NCI-H524 treated with DMSO at 0.1 percent for 48 hours (cell line): ENCODE data around the gene USP51.
"Not testable (repeated sequence)": the region's sequence is repeated elsewhere in the genome, so short reads cannot be mapped to it uniquely, and the experiment has no call there.

Source experiments
- DNase-seq: peaks from one replicate; lab custom pipeline; 2025; lab: John Stamatoyannopoulos, UW

The USP51 gene

GRCh38 chrX:55489314-55490009 is at the start of gene USP51:
Gene USP51 (minus strand): TSS chrX:55489848. CDS start chrX:55488939, 909 bp downstream.
- no peak for DNase-seq

GRCh38 chrX:55524487-55524886 is 34.8 kb upstream of the USP51 start:
- DNase-seq = no peak

- DNase-seq = no peak
Measured at GRCh38 chrX:55523356-55523755, 33.7 kb upstream of the USP51 start.

GRCh38 chrX:55522596-55523276 is 33.1 kb upstream of the USP51 start:
- no peak for DNase-seq

GRCh38 chrX:55521687-55522086 is 32.0 kb upstream of the USP51 start:
- DNase-seq = no peak

- not testable (repeated sequence) for DNase-seq
Measured at GRCh38 chrX:55516794-55517481, 27.3 kb upstream of the USP51 start.

GRCh38 chrX:55513045-55513737 is 23.5 kb upstream of the USP51 start:
- DNase-seq = not testable (repeated sequence)

GRCh38 chrX:55508410-55509152 is 18.9 kb upstream of the USP51 start:
- DNase-seq = not testable (repeated sequence)

- DNase-seq = not testable (repeated sequence)
Measured at GRCh38 chrX:55507699-55508098, 18.1 kb upstream of the USP51 start.

GRCh38 chrX:55507010-55507409 is 17.4 kb upstream of the USP51 start:
- not testable (repeated sequence) for DNase-seq

- no peak for DNase-seq
Measured at GRCh38 chrX:55490974-55491373, 1.3 kb upstream of the USP51 start.

GRCh38 chrX:55490121-55490520 is 473 bp upstream of the USP51 start:
- no peak for DNase-seq

GRCh38 chrX:55488593-55489313 is 895 bp downstream of the USP51 start:
- DNase-seq = no peak

- no peak for DNase-seq
Measured at GRCh38 chrX:55488006-55488592, 1.5 kb downstream of the USP51 start.

GRCh38 chrX:55487143-55487542 is 2.5 kb downstream of the USP51 start:
- DNase-seq = no peak

- no peak for DNase-seq
Measured at GRCh38 chrX:55486736-55487135, 2.9 kb downstream of the USP51 start.

GRCh38 chrX:55484948-55485347 is 4.7 kb downstream of the USP51 start:
- no peak for DNase-seq

- no peak for DNase-seq
Measured at GRCh38 chrX:55480390-55481062, 9.1 kb downstream of the USP51 start.

- DNase-seq = not testable (repeated sequence)
Measured at GRCh38 chrX:55479956-55480355, 9.7 kb downstream of the USP51 start.

- DNase-seq = not testable (repeated sequence)
Measured at GRCh38 chrX:55465791-55466190, 23.9 kb downstream of the USP51 start.
